NT2/D1 (cell line): ENCODE data around the gene GTF2F2.

Source experiments
- YY1 ChIP-seq: IDR thresholded peaks from 2 replicates; pipeline ENCODE4 v1.6.1; 2011; ENCODE audit not compliant: insufficient read length, insufficient read depth
- ZNF274 ChIP-seq: IDR thresholded peaks from 2 replicates; pipeline ENCODE4 v1.6.1; 2011; ENCODE audit warnings: mild to moderate bottlenecking, low read depth, low read length

- no peak for TF ChIP-seq ZNF274
- no peak for TF ChIP-seq YY1
These were observed 60.6 kb downstream of the GTF2F2 start for GRCh38 chr13:45180713-45181601.
